ENCODE measurements around the gene SRRM3.
A peak's percentile ranks its signal among the peaks of the same experiment; 100 is the strongest.
"Not testable (repeated sequence)": the region's sequence is repeated elsewhere in the genome, so short reads cannot be mapped to it uniquely, and the experiment has no call there.

Gene SRRM3, protein sequence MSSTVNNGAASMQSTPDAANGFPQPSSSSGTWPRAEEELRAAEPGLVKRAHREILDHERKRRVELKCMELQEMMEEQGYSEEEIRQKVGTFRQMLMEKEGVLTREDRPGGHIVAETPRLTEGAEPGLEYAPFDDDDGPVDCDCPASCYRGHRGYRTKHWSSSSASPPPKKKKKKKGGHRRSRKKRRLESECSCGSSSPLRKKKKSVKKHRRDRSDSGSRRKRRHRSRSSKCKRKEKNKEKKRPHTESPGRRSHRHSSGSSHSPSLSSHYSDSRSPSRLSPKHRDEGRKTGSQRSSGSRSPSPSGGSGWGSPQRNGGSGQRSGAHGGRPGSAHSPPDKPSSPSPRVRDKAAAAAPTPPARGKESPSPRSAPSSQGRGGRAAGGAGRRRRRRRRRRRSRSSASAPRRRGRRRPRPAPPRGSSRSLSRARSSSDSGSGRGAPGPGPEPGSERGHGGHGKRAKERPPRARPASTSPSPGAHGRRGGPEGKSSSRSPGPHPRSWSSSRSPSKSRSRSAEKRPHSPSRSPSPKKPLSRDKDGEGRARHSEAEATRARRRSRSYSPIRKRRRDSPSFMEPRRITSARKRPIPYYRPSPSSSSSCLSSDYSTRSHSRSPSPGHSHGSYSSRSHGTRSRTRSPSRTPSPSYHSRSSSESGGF

DNA sequence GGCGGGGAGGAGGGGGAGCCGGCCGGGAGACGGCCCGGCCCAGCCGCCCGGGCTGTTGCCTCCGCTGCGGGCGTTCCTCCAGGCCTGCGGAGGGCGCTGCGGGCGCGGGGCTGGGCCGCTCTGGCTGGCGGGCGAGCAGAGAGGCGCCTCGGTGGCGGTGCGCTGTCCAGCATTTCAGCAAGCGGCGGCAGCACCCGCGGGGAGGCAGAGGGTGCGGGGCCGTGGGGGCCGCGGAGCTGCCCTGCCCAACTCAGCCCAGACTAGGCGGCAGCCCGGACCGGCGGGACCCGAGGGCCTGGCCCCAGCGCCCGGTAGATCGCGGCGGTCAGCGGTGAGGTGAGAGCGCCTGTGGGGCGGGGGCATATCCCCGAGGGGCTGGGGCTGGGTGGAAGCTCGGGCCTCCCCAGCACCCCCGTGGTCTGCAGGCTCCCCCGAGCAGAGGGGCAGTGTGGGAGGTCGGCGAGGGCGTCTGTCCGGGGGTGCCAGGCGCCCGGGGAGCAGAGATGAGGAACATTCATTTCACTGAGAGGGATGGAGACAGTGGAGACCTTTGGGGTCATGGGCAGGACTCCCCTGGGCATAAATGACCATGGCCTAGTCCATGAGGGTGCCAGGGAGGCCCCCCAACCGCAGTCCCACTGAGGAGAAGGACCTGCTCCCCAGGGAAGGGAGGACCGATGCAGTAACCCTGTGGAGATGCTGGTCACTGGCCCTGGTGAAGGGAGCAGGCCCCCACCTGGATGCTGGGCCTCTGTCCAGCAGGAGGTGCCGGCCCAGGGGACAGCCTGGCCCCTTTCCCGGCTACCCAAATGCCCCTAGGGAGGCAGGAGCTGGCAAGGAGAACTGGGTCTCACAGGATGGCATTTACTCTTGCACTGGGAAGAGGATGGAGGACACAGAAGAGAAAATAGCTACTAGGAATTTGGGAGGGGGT lies at the start of gene SRRM3:
TSS of gene SRRM3 (plus strand) at position 165 of the 934 bp plus-strand sequence. CDS start 33,171 bp downstream, outside the sequence.
- H3K36me3 ChIP-seq (ENCODE audit: control insufficient read depth, insufficient read depth, low read length, severe bottlenecking) = no peaks in the 10 kb centered on the region
- H3K9me3 ChIP-seq (ENCODE audit: control insufficient read depth, low read length) = no peaks in the 10 kb centered on the region
- H3K4me1 ChIP-seq (ENCODE audit: control insufficient read depth, insufficient read depth, low read length) = no peaks in the 10 kb centered on the region
- peak; percentile 89 for DNase-seq (ENCODE audit: low read depth)
- H3K4me3 ChIP-seq (ENCODE audit: low read length) = no peak within 1 kb of the TSS
- H3K9ac ChIP-seq (ENCODE audit: low read length) = no peak within 1 kb of the TSS
- peaks cover 22% of the 10 kb centered on the region for H3K27me3 ChIP-seq (replicated peaks; ENCODE audit: control insufficient read depth, insufficient read depth, low read length)

DNA sequence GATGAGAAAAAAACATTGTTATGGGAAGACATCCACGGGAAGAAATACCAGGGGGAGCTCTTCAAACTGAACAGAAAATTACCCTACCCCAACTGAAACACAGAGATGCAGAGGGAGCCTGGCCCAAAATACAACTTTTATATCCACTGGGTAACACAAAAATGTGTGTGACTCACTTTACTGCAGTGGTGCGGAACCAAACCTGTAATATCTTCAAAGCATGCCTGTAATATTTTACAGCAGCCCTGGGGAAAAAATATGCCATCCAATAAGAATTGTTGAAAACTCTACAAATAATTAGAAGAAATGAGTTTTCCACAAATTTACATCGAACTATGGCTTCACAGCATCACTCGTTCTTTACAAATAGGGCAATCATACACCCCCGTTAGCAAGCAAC lies 49.8 kb upstream of the SRRM3 start:
- H3K36me3 ChIP-seq (ENCODE audit: control insufficient read depth, insufficient read depth, low read length, severe bottlenecking) = no peaks in the 10 kb centered on the region
- H3K9me3 ChIP-seq (ENCODE audit: control insufficient read depth, low read length) = no peaks in the 10 kb centered on the region
- no peak overlapping the region for H3K9ac ChIP-seq (ENCODE audit: low read length)
- no peaks in the 10 kb centered on the region for H3K27me3 ChIP-seq (replicated peaks; ENCODE audit: control insufficient read depth, insufficient read depth, low read length)
- H3K4me3 ChIP-seq (ENCODE audit: low read length) = no peak overlapping the region
- DNase-seq (ENCODE audit: low read depth) = peak; percentile 27
- peaks cover 2% of the 10 kb centered on the region for H3K4me1 ChIP-seq (ENCODE audit: control insufficient read depth, insufficient read depth, low read length)

DNA sequence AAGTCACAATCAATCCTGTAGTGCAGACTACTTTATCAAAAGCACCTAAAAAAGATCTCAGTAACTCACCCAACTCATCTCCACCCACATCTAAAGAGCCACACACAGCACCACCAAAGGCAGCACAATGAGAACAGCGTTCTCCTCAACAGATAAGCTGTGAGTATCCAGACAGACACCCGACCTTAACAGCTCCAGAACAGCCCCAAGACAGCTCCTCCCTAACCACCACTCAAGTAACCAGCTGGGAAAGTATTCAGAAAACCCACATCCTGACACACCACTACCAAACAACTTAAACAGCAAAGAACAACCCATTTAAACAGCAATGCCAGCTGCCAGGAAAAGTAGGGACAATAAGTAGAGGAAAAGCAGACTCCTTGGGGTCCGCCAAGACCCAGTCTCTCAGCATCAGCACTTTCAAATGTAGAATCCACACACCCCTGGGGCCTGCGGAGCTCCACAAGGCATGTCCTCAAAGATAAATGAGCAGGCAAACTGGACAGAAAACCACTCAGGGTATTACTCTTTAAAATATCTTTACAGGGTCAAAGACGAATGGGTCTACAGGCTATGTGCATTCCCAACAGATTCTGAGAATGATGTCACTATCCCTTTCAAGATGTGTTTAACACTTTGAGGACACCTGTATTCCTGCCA lies 48.0 kb upstream of the SRRM3 start:
- peak; percentile 1 for DNase-seq (ENCODE audit: low read depth)
- H3K9me3 ChIP-seq (ENCODE audit: control insufficient read depth, low read length); H3K4me3 ChIP-seq (ENCODE audit: low read length); H3K27me3 ChIP-seq (replicated peaks; ENCODE audit: control insufficient read depth, insufficient read depth, low read length); H3K36me3 ChIP-seq (ENCODE audit: control insufficient read depth, insufficient read depth, low read length, severe bottlenecking); H3K4me1 ChIP-seq (ENCODE audit: control insufficient read depth, insufficient read depth, low read length); H3K9ac ChIP-seq (ENCODE audit: low read length): not testable (repeated sequence)

DNA sequence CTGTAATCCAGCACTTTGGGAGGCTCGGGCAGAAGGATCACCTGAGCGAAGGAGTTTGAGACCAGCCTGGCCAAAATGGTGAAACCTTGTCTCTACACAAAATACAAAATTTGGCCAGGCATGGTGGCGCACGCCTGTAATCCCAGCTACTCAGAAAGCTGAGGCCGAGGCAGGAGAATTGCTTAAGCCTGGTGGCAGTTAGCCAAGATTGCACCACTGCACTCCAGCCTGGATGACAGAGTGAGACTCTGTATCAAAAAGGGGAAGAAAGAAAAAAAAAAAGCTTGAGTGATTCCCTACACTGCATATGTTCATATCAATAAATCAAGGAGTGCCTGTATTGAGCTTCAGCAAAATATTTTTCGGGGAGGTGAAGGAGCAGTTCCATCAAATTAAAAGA lies 45.8 kb upstream of the SRRM3 start:
- peak; percentile 75 for DNase-seq (ENCODE audit: low read depth)
- Histone ChIP-seq H3K27me3 (replicated peaks; ENCODE audit: control insufficient read depth, insufficient read depth, low read length) (no peaks in the 10 kb centered on the region), H3K4me3 (ENCODE audit: low read length) (no peak overlapping the region), H3K36me3 (ENCODE audit: control insufficient read depth, insufficient read depth, low read length, severe bottlenecking) (no peaks in the 10 kb centered on the region), H3K4me1 (ENCODE audit: control insufficient read depth, insufficient read depth, low read length) (peaks cover 2% of the 10 kb centered on the region), H3K9me3 (ENCODE audit: control insufficient read depth, low read length) (no peaks in the 10 kb centered on the region), H3K9ac (ENCODE audit: low read length) (no peak overlapping the region)

DNA sequence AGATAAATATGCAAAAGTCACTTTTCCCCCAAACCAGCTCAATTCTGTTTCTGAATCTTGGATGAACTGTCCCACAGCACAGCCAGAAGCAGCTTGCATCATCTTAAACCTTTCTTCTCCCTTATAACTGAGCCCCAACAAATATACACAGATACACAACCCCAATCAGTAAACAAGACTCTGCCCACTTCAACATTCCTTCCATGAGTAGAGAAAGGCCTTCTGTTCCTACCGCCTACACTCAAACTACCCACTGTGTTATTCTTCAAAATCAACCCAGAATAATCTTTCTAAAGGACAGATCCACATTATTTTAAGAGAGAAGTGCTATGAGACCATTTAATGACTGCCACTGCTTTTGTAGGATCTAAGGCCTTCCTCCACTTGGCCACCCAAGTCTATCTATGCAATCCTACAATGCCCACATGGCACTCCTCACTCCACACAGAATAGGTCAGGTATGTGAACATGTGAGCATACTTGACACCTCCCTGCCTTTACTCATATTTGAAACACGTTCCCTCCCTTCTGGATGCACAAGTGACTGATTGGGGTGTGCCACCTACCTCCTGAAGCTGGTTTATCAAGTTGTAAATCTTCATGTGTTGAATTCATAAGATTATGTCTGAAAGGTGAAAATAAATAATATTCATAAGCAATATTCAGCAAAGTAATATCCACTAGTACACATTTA lies 44.6 kb upstream of the SRRM3 start:
- not testable (repeated sequence) for H3K27me3 ChIP-seq (replicated peaks; ENCODE audit: control insufficient read depth, insufficient read depth, low read length); H3K9me3 ChIP-seq (ENCODE audit: control insufficient read depth, low read length); H3K36me3 ChIP-seq (ENCODE audit: control insufficient read depth, insufficient read depth, low read length, severe bottlenecking); H3K4me1 ChIP-seq (ENCODE audit: control insufficient read depth, insufficient read depth, low read length); H3K9ac ChIP-seq (ENCODE audit: low read length); H3K4me3 ChIP-seq (ENCODE audit: low read length); DNase-seq (ENCODE audit: low read depth)

DNA sequence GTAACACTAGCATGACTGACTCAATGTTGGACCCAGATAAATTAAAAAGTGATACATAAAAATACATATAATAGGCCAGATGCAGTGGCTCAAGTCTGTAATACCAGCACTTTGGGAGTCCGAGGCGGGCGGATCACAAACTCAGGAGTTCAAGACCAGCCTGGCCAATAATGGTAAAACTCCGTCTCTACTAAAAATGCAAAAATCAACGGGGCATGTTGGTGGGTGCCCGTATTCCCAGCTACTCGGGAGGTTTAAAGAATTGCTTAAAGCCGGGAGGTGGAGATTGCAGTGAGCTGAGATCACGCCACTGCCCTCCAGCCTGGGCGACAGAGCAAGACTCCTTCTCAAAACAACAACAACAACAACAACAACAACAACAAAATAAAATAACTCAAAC lies 43.3 kb upstream of the SRRM3 start:
- H3K36me3 ChIP-seq (ENCODE audit: control insufficient read depth, insufficient read depth, low read length, severe bottlenecking); H3K4me3 ChIP-seq (ENCODE audit: low read length); H3K4me1 ChIP-seq (ENCODE audit: control insufficient read depth, insufficient read depth, low read length); DNase-seq (ENCODE audit: low read depth); H3K27me3 ChIP-seq (replicated peaks; ENCODE audit: control insufficient read depth, insufficient read depth, low read length); H3K9ac ChIP-seq (ENCODE audit: low read length); H3K9me3 ChIP-seq (ENCODE audit: control insufficient read depth, low read length): not testable (repeated sequence)

DNA sequence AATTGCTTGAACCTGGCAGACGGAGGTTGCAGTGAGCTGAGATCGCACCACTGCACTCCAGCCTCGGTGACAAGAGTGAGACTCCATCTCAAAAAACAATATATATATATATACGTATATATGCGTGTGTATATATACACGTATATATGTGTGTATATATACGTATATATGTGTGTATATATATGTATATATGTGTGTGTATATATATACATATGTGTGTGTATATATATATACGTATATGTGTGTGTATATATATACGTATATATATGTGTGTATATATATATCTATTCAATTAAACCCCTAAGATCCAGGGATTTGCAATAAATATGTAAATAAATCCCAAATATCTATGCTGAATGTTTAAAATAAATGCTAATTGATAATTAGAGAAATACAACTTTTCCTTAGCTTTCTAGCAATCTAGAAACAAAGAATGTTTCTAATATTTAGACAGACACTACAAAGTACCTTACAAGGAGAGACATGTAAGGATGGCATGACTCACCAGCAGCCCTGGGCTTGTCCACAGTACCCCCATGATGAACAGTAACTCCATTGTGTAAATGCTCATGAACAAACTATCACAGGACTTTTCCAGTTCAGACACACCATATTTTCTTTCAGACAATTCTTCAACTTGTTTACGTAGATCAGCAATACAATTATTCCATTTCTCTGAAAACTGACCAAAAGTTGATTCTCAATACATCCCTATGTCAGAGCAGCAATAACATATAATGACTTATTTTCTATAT lies 39.1 kb upstream of the SRRM3 start:
- not testable (repeated sequence) for H3K36me3 ChIP-seq (ENCODE audit: control insufficient read depth, insufficient read depth, low read length, severe bottlenecking); H3K4me1 ChIP-seq (ENCODE audit: control insufficient read depth, insufficient read depth, low read length); H3K9ac ChIP-seq (ENCODE audit: low read length); H3K4me3 ChIP-seq (ENCODE audit: low read length); H3K9me3 ChIP-seq (ENCODE audit: control insufficient read depth, low read length); H3K27me3 ChIP-seq (replicated peaks; ENCODE audit: control insufficient read depth, insufficient read depth, low read length); DNase-seq (ENCODE audit: low read depth)

DNA sequence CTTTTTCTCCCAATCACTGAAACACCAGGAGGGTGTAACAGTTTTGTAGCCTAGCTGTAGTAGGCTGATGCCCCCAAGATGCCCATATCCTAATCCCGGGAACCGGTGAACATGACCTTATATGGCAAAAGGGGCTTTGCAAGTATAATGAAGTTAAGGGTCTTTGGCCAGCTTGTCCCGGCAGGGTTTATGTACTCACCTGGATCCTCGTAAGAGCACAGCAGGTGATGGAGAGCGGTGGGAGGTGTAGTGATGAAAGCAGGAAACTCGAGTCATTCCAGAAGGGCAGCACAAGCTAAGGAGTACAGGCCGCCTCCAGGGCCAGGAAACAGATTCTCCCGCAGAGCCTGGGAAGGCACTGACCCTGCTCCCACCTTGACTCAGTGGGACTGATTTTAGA lies 37.9 kb upstream of the SRRM3 start:
- not testable (repeated sequence) for H3K9ac ChIP-seq (ENCODE audit: low read length); DNase-seq (ENCODE audit: low read depth)

DNA sequence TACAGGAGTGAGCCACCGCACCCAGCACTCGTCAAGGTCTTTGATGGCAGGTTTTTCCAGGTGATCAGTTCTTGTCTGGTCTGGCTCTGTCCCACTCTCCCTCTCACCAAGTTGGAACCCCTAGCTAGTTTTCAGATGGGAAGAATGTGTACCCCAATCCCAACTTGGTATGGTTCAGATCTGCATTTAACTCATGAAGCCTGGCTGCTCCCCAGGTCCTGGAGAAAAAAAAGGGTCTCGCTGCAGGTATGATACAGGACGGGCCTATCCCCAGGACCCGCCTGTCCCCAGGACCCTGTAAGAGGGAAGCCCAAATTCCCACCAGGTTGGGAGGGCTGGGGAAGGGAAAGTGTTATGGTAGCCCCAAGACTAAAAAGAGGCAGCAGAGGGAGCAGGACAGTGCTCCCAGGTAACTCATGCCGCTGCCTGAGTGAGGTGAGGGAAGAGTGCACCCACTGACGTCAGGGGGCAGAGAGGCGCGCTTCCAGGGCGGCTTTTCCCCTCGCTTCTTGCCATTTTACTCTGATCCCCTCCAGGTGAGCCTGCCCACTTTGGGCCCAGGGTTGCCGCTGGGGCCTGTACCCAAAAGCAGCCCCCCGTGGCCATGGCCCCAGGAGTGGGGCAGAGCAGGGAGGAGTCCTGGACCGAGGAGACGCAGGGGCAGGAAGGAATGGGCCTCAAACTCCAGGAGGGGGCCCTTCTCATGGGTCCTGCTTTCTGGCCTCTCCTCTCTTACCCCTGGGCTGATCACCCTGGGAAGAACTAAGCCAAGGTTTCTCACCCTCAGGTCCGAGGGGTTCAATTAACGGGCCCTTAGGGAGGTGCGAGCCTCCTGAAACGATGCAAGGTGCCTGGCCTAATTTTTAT lies 36.4 kb upstream of the SRRM3 start:
- H3K9ac ChIP-seq (ENCODE audit: low read length) = no peak overlapping the region
- H3K36me3 ChIP-seq (ENCODE audit: control insufficient read depth, insufficient read depth, low read length, severe bottlenecking) = no peaks in the 10 kb centered on the region
- DNase-seq (ENCODE audit: low read depth) = no peak
- H3K4me3 ChIP-seq (ENCODE audit: low read length) = no peak overlapping the region
- H3K4me1 ChIP-seq (ENCODE audit: control insufficient read depth, insufficient read depth, low read length) = peaks cover 4% of the 10 kb centered on the region
- H3K9me3 ChIP-seq (ENCODE audit: control insufficient read depth, low read length) = no peaks in the 10 kb centered on the region
- H3K27me3 ChIP-seq (replicated peaks; ENCODE audit: control insufficient read depth, insufficient read depth, low read length) = no peaks in the 10 kb centered on the region

More for the DNA sequence above, 37.9 kb upstream of the SRRM3 start:
- not testable (repeated sequence) for H3K36me3 ChIP-seq (ENCODE audit: control insufficient read depth, insufficient read depth, low read length, severe bottlenecking); H3K4me1 ChIP-seq (ENCODE audit: control insufficient read depth, insufficient read depth, low read length); H3K4me3 ChIP-seq (ENCODE audit: low read length); H3K9me3 ChIP-seq (ENCODE audit: control insufficient read depth, low read length); H3K27me3 ChIP-seq (replicated peaks; ENCODE audit: control insufficient read depth, insufficient read depth, low read length)
